LNCaP clone FGC (cell line): Measurements from ENCODE around the gene DNAJB11.

Experiments
- DNase-seq: peaks from one replicate; pipeline ENCODE4 v3.0.0-alpha.2; 2011; ENCODE audit warnings: low read depth
- H3K4me3 ChIP-seq: 2 replicates; pipeline ENCODE4 v1.5.1; 2011; ENCODE audit warnings: mild to moderate bottlenecking, low read depth, low read length, control low read depth
- CTCF ChIP-seq: IDR thresholded peaks from 2 replicates; pipeline ENCODE4 v1.5.1; 2012; ENCODE audit warnings: mild to moderate bottlenecking; ENCODE audit not compliant: control insufficient read depth, insufficient read depth; ENCODE audit errors: extremely low read depth

The DNAJB11 gene

GRCh38 chr3:186612721-186613636 is 42.5 kb downstream of the DNAJB11 start, which contains the start of gene AHSG:
Gene AHSG (plus strand): TSS chr3:186613060. CDS start chr3:186613142, 82 bp downstream.
- no peak for TF ChIP-seq CTCF
- no peak within 1 kb of the TSS for H3K4me3 ChIP-seq
- DNase-seq = no peak

- no peak for TF ChIP-seq CTCF
- H3K4me3 ChIP-seq = no peak overlapping the region
- DNase-seq = no peak
Measured at GRCh38 chr3:186613637-186614265, 43.2 kb downstream of the DNAJB11 start.

GRCh38 chr3:186614266-186614596 is 43.7 kb downstream of the DNAJB11 start:
- no peak for TF ChIP-seq CTCF
- no peak for DNase-seq
- no peak overlapping the region for H3K4me3 ChIP-seq

- DNase-seq = peak; percentile 34
- TF ChIP-seq CTCF = peak; percentile 99
- H3K4me3 ChIP-seq = no peak overlapping the region
Measured at GRCh38 chr3:186614597-186615483, 44.3 kb downstream of the DNAJB11 start.

- no peak for TF ChIP-seq CTCF
- DNase-seq = no peak
- H3K4me3 ChIP-seq = no peak overlapping the region
Measured at GRCh38 chr3:186616299-186616617, 45.7 kb downstream of the DNAJB11 start.

- peak; percentile 75 for DNase-seq
- no peak overlapping the region for H3K4me3 ChIP-seq
- peak; percentile 95 for TF ChIP-seq CTCF
Measured at GRCh38 chr3:186617036-186617946, 46.8 kb downstream of the DNAJB11 start.
